Dedifferentiated amniotic fluid mesenchymal stem cell (primary cell): ENCODE measurements around the gene PATL2.
A peak's percentile ranks its signal among the peaks of the same experiment; 100 is the strongest.
"Not testable (repeated sequence)": the region's sequence is repeated elsewhere in the genome, so short reads cannot be mapped to it uniquely, and the experiment has no call there.

Experiments used
- DNase-seq: peaks from one replicate; pipeline ENCODE4 v3.0.0-alpha.2; 2016; ENCODE audit errors: extremely low spot score

PATL2 gene

DNA sequence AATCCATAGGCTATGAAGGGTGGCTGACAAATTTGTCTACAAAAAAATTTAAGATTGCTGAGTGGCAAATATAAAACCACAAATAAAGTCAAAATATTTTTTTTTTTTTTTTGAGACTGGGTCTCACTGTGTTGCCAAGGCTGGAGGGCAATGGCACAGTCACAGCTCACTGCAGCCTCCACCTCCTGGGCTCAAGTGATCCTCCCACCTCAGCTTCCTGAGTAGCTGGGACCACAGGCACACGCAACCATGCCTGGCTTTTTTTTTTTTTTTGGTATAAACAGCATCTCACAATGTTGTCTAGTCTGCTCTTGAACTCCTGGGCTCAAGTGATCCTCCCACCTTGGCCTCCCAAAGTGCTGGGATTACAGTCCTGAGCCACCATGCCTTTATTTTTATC is 20.9 kb downstream of the PATL2 start:
- DNase-seq = not testable (repeated sequence)

DNA sequence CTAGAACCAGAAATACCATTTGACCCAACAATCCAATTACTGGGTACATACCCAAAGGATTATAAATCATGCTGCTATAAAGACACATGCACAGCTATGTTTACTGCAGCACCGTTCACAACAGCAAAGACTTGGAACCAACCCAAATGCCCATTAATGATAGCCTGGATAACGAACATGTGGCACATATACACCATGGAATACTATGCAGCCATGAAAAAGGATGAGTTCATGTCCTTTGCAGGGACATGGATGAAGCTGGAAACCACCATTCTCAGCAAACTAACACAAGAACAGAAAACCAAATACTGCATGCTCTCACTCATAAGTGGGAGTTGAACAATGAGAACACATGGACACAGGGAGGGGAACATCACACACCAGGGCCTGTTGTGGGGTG is 21.8 kb downstream of the PATL2 start:
- DNase-seq = not testable (repeated sequence)

DNA sequence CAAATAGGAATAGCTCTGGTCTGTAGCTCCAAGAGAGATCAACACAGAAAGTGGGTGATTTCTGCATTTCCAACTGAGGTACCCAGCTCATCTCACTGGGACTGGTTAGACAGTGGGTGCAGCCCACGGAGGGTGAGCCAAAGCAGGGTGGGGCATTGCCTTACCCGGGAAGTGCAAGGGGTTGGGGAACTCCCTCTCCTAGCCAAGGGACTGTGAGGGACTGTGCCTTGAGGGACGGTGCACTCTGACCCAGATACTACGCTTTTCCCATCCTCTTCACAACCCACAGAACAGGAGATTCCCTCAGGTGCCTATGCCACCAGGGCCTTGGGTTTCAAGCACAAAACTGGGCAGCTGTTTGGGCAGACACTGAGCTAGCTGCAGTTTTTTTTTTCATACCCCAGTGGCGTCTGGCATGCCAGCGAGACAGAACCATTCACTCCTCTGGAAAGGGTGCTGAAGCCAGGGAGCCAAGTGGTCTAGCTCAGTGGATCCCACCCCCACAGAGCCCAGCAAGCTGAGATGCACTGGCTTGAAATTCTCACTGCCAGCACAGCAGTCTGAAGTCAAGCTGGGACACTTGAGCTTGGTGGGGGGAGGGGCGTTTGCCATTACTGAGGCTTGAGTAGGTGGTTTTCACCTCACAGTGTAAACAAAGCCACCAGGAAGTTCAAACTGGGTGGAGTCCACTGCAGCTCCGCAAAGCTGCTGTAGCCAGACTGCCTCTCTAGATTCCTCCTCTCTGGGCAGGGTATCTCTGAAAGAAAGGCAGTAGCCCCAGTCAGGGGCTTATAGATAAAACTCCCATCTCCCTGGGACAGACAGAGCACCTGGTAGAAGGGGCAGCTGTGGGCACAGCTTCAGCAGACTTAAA is 28.1 kb downstream of the PATL2 start:
- not testable (repeated sequence) for DNase-seq

DNA sequence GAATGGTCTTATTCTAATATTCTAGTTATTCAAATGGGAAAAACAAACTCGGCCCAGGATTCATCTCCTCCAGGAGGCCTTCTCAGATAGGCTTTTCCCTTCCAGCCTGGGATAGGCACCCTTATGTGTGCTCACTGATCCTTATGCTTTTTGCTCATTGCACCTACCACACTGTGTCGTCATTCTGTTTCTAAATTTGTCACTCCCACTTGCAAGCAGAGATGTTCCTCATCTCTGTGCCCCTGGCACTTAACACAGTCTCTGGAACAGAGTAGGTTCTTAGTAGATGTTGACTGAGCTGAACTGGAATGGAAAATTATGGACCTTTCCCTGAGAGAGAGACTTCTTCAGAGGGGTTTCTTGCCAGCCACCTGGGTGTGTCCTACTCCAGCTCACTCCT is 28.9 kb downstream of the PATL2 start:
- no peak for DNase-seq

DNA sequence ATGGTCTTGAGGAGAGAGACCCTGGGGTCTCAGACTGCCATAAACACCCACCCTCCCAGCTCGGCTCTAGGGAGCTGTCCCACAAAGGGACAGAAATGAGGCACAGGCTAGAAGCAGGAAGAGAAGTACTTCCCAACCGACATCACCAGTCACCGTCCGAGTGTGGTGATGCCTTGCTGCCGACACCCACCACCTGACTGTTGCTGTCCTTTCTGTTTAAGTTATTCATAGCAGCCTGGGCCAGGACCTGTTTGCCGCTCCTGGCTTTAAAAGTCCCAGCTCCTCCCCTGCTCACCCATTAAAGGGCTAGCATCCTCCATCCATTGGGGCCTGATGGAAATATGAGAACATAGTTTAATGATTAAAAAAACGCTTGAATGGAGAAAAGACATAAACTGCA is 34.4 kb downstream of the PATL2 start:
- no peak for DNase-seq

DNA sequence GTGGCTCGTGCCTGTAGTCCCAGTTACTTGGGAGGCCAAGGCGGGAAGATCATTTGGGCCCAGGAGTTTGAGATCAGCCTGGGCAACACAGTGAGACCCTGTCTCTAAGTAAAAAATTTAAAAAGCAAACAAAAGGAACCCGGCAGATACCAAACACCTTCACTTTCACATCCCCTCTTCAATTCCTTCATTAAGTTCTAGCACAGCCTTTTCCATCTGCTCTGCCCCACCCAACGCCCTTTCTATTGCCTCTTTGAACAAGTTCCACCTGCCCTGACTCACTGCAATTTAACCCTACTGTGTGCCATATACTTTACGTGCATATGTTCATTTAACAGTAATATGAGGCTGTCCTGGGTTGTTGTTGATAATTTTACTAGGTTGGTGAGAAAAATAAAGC is 35.2 kb downstream of the PATL2 start:
- DNase-seq = no peak

DNA sequence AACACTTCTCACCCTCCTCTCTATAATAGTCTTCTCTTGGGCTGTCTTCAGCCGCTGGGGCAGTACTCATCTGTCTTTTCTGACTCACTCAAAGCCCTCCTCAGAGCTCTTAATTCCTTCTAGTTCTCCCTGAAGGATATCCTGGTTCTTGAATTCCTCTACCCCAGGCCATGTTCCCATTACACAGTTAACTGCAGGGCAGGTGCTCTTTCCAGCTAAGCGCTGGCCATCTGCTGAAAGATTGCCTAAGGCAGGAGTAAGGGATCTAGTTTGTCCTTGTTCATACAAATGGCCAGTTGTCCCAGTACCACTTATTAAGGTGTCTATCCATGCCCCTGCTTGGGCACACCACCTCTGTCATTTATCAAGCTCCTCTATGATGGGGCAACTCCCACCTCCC is 37.5 kb downstream of the PATL2 start:
- no peak for DNase-seq

DNA sequence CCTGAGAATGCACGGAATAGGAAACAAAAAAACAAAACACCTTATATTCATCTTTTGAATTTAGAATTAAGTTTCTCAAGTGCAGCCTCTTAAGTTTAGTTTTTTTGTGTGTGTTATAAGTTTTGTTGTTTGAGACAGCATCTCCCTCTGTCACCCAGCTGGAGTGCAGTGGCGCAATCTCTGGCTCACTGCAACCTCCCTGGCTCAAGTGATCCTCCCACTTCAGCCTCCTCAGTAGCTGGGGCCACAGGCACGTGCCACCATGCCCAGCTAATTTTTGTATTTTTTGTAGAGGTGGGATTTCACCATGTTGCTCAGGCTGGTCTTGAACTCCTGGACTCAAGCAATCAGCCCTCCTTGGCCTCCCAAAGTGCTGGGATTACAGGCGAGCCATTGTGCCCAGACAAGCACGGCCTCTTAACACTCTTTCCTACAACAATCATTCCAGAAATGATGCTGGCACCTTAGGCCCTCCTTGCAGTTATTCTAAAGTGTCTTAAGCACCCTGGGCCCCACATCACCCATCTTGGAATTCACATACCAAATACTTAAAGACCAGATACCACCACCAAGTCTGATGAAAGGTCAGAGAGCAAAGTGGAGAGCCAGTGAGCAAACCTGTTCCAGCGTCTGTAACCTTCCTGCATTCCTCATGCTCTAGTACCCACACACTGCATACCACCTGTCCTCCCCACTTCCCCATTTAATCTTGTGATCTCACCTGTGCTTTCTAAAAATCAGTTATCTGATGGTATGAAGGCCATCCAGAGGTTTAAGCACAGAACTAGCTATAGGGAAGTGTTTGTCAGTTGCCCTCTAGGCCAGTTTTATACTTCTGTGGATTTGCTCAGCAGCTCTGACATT is 40.8 kb downstream of the PATL2 start:
- DNase-seq = no peak

DNA sequence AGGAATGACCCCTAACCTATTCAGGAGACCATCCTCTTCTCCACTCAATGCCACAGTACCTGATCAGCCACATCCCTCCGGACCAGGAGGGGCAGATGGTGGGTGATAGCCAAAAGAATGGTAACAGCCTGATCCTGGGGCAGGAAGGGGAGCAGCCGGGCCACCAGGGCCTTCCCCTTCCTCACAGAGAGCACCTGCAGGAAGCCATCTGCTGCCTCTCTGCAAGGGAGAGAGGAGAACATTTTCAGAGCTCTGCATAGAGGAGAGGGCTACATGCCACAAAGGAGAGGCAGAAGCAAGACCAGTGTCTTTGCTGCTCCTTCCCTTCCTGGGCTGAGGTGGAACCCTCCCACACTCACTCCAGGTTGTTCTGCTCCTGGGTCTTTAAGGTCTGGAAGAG is 42.2 kb downstream of the PATL2 start:
- DNase-seq = no peak

DNA sequence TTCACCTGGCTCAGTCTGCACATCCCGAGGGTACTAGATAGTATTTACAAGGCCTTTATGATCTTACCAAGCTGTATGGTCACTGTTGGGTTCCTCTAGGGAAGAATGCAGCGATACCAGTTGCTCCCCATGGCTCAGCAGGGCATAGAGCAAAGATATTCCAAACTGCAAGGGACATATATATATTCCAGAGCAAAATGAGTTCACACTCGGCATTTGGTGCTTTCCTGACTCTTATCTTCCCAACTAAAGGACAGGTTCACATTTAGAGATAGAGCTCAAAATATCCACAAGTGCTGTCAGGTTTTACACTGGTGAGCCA is 44.1 kb downstream of the PATL2 start:
- no peak for DNase-seq

DNA sequence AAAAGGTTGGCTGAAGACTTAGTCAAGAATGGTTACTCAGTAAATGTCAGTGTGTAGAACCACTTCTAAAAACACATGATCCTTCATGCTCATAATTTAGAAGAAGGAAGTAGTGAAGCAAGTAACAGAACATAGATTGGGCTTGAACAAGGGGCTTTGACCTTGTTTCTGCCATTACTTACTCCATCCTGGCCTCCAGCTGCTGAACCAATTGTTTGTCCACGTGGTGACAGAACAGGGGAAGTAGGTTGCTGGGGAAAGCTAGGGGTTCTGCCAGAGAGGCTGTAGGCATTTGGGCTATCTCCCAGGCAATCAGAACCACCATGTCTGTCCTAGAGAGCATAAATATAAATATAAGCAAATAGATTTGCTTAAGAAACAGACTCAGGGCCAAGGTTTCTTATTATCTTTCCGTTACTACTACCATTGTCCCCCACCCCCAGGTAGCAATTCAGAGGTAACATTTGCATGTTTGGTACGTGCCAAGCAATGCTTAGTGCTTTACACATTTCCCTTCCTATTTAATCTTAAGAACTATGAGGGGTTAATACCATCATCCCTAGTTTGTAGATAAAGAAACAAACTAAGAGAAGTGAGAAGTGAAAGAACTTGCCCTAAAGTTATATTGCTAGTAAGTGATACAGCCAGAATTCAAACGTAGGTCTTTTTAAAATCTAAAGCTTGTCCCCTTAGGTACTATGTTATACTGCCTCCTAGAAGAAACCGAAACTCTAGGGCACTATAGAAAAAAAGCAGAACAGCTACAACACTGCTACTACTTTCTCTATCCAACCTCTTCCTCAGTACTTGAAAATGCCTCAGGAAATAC is 44.7 kb downstream of the PATL2 start:
- DNase-seq = no peak

DNA sequence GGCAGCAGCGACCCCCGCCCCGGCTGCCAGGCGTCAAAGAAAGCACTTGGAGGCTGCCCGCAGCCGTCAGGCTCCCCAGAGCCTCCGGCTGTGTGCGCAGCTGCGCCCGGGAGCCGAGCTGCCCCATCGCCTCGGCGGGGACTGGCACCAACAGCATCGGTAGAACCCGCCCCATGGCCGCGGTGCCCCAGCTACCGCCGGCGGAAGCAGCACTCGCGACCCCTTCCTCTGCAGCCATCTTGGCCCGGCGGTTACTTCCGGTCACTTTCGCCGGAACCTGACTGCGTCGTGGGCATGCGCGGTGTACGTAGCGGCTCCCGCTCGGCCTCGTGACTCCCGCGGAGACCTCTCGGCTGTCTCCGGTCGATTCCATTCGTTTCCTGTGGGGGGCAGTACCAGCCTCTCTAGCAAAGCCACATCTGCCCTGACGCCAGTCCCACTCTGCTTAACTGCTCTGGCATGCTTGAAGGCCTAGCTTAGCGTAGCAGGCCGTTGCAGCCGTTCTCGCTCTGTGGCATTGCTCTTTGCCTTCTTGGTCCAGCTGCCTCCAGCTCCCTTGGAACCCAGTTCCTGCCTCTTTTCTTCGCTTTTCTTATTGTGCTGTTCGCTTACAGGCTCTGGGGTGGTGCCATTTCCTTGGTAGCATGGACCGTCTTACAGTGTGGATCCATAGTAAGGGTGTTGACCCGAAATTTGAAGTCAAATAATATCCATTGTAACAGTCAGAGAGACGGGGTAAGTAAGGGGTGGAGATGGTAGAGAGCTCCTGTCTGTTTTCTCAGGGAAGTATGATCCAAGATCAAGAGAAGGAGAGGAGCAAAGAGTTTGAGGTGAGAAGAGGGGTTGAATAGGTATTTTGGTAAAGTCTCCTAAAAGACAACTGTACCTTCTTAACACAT is 47.5 kb downstream of the PATL2 start, which contains the start of gene SPG11:
Gene SPG11, minus strand, starts transcription at position 253 of the 899 bp plus-strand sequence. Its CDS starts 15 bp downstream, at position 238.
- peak; percentile 99 for DNase-seq

DNA sequence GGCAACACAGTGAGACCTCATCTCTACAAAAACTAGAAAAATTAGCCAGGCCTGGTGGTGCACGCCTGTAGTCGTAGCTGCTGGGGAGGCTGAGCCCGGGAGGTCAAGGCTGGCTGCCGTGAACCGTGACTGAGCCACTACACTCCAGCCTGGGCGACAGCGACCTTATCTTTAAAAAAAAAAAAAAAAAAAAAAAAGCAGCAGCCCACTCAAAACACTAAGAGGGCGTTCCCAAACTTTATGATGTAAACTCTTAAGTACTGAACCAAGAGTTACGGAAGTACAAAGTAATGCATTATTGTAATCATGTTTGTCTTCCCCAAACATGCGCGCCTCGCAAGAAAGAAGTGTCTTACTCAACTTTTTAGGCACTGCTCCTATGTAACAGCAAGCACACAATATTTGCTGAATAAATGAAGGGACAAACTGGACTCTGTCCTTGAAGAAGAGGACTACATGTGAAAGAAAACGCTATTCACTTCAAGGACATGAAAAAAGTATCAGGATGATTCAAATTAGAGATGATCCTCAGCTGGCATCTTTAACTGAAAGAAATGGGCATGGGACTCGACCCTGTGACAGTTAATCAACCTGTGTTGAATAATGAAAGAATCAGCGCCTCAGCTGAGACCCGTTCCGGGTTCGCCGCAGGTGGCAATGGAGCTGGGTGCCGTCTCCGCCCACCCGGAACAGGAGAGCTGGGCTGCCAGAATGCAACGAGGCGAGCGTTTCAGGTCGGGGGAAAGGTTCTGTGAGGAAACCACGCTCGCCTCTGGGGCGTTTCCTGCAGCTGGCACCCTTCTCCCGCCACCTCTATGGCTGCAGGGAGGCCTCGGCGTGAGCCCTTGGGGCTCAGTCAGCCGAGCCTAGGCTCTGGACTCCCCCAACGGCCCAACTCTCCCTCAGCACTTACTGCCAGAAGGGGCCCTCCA is 48.4 kb downstream of the PATL2 start:
- no peak for DNase-seq

DNA sequence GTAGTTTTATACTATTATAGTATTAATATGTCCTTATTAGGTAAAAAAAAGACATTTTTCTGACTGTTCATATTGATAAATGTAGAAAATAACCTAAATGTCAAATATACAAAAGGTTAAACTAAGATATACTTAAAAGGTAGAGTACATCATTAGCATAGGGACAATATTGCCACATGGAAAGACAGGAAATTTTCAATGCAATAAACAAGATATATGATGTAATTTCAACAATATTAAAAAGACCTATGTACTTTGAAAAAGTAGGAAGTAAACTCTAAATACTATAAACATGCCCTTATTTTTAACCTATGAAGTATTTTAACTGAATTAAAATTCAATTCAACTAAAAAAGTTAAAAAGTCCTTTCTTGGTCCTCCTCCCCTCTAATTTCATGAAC is 49.5 kb downstream of the PATL2 start:
- DNase-seq = no peak

DNA sequence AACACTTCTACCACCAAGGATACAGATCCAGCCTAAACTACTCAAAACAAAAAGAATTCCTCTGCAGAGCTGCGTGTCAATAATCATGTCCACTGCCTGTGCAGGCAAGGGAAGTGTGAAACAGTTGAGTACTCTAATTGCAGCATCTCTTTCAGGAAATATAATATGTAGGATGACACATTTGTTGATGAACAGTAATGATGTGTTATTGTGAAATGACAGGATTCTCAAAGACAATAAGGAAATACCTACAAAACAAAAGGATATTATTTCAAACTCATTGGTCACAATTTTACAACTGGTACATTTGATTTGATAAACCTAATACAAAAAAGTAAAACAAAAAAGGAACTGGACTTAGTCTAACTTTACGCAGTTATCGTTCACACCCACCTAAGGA is 52.1 kb downstream of the PATL2 start:
- DNase-seq = no peak

DNA sequence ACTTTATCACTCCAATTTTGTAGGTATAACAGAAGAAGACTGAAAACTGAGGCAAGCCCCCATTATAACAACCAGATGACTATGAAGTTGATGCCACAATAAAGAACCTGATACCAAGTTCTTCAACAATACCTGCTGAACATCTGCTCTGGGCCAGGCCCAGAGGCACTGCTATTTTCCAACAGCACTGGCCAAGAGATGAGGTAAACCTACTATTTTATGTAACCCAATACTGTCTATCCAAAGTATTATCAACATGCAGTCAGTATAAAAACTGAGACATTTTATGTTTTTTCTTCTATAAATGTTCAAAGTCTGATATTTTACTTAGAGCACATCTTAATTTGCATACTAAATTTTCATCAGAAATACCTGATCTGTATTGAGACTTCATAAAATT is 53.7 kb downstream of the PATL2 start:
- no peak for DNase-seq

DNA sequence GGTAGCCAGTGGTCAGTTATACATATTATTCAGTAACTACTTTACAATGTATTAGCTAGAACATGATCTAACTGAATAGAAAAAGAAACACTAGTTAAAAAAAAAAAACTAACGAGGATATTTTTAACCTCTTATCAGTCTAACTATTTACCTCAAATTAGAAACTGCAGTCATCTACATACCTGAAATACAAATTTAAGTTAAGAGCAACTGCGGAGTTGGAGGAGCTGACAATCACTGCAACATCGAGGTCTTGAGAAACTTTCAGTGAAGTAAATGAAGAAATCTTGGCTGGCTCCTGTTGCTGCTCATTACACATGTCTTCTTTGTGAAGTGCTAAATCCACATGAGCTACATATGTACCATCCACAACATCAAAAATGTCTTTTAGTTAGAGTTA is 54.2 kb downstream of the PATL2 start:
- DNase-seq = no peak

DNA sequence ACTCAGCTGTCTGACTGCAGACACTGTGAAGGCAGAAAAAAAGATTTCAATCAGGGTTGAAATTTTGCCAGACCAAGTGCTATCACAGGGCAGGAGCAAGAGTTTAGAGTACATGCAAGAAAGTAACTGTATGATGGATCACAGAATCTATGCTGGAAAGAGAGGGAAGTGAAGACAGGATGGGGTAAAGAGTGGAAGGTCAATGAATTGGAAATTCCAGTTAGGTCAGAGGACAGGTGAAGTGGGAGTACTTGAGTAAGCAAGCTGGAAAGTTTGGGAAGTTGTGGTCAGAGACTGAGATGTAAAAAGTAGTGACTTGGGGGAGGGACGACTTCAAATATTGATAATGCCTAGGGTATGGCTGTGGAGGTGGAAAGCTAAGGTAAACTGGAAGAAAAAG is 54.8 kb downstream of the PATL2 start:
- DNase-seq = no peak

DNA sequence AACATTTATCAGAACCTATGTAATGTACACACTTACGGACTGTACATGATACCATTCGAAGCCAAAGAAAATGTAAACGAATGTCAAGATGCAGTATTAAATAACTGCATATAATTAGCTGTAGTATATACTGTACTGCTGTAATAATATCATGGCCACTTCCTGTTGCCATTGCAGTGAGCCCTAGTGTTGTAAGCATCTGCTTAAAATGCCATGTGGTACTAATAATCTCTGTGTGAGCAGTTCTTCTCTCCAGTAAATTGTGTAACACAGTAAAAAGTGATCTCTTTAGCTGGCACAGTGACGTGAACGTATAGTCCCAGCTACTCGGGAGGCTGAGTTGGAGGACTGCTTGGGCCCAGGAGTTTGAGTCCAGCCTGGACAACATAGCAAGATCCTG is 56.3 kb downstream of the PATL2 start:
- DNase-seq = no peak

DNA sequence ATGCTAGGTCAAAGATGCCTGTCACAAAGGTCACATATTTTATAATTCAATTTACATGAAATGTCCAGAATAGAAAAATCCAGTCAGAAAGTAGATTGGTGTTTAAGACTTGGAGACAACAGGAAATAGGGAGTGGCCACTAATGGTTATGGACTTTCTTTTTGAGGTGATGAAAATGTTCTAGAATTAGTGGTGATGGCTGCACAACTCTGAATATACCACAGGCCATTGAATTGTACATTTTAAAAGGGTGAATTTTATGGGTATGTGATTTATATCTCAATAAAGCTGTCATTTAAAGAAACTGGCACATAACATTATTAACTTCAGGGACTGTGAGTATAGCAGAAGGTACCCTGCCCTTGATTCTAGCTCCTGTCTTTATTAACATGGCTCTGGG is 63.5 kb downstream of the PATL2 start:
- no peak for DNase-seq
